HG02678 (cell line): ENCODE results near the gene CTSL.

Experiments used
- ATAC-seq: cut with Tn5 transposase; IDR thresholded peaks from one replicate; pipeline ENCODE4 v1.9.1; 2021; ENCODE audit warnings: mild to moderate bottlenecking, moderate library complexity; ENCODE audit not compliant: unreplicated experiment

The CTSL gene

DNA sequence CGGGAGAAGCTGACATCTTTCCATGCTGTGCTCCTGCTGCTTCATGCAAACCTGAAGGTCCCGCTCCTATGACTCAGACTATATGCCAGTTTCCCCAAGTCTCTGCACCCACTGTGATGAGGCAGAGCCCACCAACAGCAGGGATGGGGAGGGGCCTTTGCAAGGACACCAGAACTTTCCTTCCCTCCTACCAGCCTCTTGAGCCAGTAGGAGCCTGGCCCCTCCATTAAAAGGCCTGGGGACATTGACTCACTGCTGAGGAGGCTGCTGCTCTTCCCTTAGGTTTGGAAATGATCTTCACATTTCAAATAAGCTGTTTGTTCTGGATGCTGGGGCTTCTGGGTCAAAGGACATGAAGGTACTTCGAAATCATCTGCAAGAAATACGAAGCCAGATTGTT, 26.1 kb upstream of the CTSL start:
- no peak for ATAC-seq

- ATAC-seq, result no peak
These were observed 24.4 kb upstream of the CTSL start for GRCh38 chr9:87701491-87701890.

DNA sequence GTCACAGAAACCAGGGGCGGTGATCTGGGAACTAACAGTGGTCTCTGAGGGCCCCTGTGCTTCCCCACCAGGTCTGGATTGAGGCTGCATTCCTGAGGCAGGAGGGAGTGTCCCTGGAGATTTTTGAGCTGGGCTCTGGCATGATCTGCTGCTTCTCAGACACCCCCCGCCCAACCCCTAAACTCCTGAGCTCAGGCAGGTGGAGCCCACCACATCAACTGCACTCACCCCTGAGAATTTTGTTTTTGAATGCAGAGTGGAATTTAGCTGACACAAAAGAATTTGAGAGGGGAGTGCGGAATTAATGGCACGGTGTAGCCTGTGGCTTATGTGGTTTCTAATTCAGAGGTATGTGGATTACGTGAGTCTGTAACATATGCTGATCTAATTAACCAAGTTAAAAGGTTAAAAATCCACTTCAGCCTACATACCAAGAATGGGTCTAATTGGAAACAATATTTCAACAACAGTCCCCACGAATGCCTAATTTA, 23.9 kb upstream of the CTSL start:
- no peak for ATAC-seq

- no peak for ATAC-seq
These were observed 23.0 kb upstream of the CTSL start for GRCh38 chr9:87702921-87703320.

DNA sequence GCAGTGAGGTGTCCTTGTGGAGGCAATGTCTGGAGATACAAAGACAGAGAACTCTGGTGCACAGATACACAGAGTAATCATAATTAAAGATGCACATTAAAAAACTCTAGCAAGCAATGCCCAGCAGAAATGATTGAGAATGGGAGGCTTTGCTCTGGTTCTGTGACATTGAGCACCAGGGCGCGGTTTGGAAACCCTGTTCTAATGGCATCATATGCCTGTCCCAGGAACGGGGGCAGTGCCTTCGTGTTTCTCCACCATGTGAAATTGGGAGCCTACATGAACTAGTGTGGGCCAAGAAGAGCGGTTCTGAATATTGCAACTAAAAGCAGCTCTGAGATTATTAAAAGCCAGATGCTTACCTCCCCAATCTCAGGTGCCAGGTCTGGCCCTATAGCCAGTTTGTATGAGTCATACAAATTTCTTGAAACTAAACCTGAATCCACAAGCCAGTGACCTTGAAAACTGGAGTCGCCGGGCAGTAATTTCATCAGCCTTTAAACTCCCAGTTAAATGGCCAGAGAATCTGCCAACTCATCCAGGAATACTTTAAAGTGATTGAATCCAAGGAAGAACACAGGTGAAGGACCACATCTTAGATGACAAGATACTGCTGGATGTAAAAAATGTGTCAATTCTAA, 22.2 kb upstream of the CTSL start:
- no peak for ATAC-seq

GRCh38 chr9:87704342-87704741, 21.6 kb upstream of the CTSL start:
- ATAC-seq, result no peak

GRCh38 chr9:87706066-87706739, 19.7 kb upstream of the CTSL start:
- ATAC-seq, result no peak

GRCh38 chr9:87707805-87708506, 18.0 kb upstream of the CTSL start:
- ATAC-seq, result no peak

DNA sequence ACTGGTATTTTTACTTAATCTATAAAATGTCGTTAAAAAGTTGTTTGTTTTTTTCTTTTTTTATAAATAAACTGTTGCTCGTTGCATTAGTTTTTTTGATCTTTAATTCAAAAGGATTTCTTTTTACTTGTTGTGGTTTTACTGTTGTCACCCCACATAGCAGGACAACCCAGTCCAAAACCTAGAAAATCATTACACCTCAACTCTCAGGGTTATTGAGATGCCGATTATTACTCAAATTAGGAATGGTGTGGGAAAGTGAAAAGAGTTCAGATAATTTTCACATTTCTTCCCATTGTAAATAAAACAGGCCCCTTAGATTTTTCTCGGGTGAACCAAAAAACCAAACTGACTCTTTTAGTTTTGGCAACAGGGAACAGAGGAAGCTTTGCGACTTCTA, 17.4 kb upstream of the CTSL start:
- ATAC-seq, result no peak

DNA sequence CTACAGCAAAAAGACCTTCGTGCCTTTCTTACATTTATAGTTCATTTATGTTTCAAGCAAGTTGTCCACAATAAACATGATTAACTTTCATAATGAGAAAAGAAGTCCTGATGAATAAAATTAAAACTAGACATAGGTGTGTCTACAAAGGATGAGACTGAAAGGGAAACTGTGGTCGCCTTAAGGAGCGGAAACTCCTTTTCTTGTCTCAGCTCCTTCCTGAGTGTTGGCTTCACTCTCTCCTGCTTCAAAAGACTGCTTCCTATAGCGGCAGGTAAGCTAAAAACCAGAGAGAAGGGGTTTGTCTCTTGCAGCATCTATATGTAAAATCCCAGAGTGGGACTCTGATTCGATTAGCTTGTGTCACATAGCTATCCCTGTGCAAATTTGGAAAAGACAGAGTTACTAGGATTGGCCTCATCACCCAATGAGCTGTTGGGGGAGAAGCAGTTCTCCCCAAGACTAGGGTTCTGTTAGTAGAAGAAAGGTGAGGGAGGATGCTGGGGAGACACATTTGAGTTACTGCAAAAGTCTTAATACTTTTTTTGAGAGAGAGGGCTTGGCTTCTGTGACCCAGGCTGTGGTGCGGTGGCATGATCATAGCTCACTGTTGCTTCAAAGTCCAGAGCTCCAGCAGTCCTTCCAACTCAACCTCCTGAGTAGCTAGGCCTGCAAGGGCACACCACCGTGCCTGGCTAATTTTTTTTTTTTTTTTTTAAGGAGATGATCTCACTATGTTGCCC, 16.8 kb upstream of the CTSL start:
- no peak for ATAC-seq

- ATAC-seq, result no peak
These were observed 15.5 kb upstream of the CTSL start for GRCh38 chr9:87710443-87710842.

- ATAC-seq, result no peak
These were observed 13.8 kb upstream of the CTSL start for GRCh38 chr9:87711857-87712800.

GRCh38 chr9:87712801-87713277, 13.1 kb upstream of the CTSL start:
- ATAC-seq, result no peak

DNA sequence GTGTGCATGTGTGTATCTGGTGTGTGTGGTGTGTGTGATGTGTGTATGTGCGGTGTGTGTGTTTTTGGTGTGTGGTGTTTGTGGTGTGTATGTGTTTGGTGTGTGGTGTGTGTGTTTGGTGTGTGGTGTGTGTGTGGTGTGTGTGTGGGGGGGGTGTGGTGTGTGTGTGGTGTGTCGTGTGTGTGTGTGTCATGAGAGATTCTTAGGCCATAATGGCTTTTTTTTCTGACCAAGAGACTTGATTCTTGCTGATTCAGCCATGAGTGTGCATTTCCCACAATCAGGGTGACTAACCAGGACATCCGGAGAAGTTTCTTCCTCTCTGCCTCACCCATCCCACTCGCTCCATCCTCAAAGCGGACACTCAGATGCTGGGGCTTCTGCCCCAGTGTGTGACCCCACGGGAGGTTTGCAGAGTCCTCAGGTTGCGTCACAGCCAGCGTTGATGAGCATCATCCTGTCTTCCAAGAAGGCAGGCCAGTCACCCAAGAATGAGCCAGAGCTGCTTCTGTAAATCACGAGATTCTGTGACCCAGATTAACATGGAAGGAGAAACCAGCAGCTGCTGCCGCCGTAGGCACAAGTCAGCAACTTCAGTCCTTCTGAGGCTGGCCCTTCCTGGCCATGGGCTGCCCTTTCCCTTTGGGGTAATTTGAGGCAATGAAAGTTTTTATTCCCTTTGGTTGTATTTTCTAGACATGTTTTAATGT, 12.5 kb upstream of the CTSL start:
- no peak for ATAC-seq

DNA sequence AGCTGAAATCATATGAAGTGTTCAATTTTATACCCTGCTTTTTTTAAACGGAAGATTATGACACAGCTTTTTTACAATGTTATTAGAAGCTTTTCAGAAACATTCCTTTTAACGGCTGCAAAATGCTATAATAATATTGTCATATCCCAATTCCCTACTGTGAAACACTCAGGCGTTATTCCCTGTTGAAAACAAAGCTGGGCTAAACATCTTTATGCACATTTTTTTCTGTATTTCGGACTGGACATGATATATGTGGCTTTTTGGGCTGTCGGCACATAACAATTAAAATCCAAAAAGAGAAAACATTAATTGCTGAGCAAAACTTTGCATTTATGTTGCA, 12.0 kb upstream of the CTSL start:
- no peak for ATAC-seq

GRCh38 chr9:87714819-87715218, 11.1 kb upstream of the CTSL start:
- no peak for ATAC-seq

DNA sequence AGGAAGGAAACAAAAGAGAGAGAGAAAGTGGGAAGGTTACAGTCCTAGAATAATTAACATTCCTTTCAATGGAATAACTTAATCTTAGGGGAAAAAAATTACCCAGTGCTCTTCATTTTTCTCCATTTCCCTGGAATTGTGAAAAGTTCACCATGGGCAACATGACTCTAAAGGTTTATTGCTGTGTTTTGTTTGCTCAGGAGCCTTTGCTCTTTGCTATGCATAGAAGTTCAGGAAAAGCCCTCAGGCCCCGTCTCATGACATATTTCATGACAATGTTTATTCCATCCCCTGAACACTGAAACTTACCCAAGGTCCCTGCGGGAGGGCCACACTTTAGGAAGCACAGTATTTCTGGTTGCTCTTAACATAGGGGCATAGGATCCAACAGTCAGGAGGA, 9.8 kb upstream of the CTSL start:
- ATAC-seq, result no peak

DNA sequence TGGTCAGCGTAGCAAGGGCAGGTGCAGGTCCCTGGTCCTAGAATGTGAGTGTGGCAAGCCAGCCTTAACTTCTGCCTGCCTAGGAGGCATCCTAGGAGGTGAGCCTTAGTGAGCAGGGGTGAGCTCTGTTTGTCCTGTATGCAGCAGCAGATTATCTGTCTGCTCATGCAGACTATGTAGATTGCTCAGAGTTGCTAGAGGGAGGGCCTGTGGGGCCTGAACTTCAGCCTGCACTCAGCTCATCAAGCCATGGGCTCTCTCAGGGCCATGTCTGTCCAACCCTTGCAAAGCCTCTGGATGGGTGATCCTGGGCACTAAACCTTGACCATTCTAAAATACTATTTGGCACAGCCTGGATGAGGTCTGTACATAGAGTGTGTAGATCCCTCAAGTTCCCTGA, 8.5 kb upstream of the CTSL start:
- ATAC-seq, result no peak

- ATAC-seq, result no peak
These were observed 7.7 kb upstream of the CTSL start for GRCh38 chr9:87718231-87718630.
